ENCODE measurements around the gene ADAMTS12. TPM values are rescaled to one million over a fixed set of nuclear protein-coding genes. Genes with fewer than 3 reads are reported as not detected.
"Not testable (repeated sequence)": the region's sequence is repeated elsewhere in the genome, so short reads cannot be mapped to it uniquely, and the experiment has no call there.

The ADAMTS12 gene
- total RNA-seq, 1 donor from 2014 or later = 0.52 TPM

GRCh38 chr5:33524476-33524875 is 367.3 kb downstream of the ADAMTS12 start:
- no peak for ATAC-seq

- no peak for ATAC-seq
Measured at GRCh38 chr5:33523208-33523771, 368.5 kb downstream of the ADAMTS12 start.

- ATAC-seq = no peak
Measured at GRCh38 chr5:33516421-33516820, 375.4 kb downstream of the ADAMTS12 start.

- not testable (repeated sequence) for ATAC-seq
Measured at GRCh38 chr5:33515366-33515765, 376.4 kb downstream of the ADAMTS12 start.

GRCh38 chr5:33513462-33514185 is 378.2 kb downstream of the ADAMTS12 start:
- no peak for ATAC-seq

- no peak for ATAC-seq
Measured at GRCh38 chr5:33509036-33509435, 382.8 kb downstream of the ADAMTS12 start.

- no peak for ATAC-seq
Measured at GRCh38 chr5:33507426-33507825, 384.4 kb downstream of the ADAMTS12 start.

- no peak for ATAC-seq
Measured at GRCh38 chr5:33504570-33504969, 387.2 kb downstream of the ADAMTS12 start.

GRCh38 chr5:33501899-33502298 is 389.9 kb downstream of the ADAMTS12 start:
- no peak for ATAC-seq

- no peak for ATAC-seq
Measured at GRCh38 chr5:33501260-33501659, 390.5 kb downstream of the ADAMTS12 start.

- no peak for ATAC-seq
Measured at GRCh38 chr5:33494466-33494865, 397.3 kb downstream of the ADAMTS12 start.

- no peak for ATAC-seq
Measured at GRCh38 chr5:33491941-33492340, 399.8 kb downstream of the ADAMTS12 start.

GRCh38 chr5:33490071-33490665 is 401.6 kb downstream of the ADAMTS12 start:
- ATAC-seq = no peak

GRCh38 chr5:33489481-33490067 is 402.2 kb downstream of the ADAMTS12 start:
- no peak for ATAC-seq

- no peak for ATAC-seq
Measured at GRCh38 chr5:33488558-33489355, 403.0 kb downstream of the ADAMTS12 start.

GRCh38 chr5:33487236-33487635 is 404.6 kb downstream of the ADAMTS12 start:
- ATAC-seq = no peak

- ATAC-seq = no peak
Measured at GRCh38 chr5:33482335-33482734, 409.5 kb downstream of the ADAMTS12 start.

- ATAC-seq = no peak
Measured at GRCh38 chr5:33480876-33481275, 410.9 kb downstream of the ADAMTS12 start.

- no peak for ATAC-seq
Measured at GRCh38 chr5:33479311-33479710, 412.5 kb downstream of the ADAMTS12 start.

GRCh38 chr5:33477816-33478215 is 414.0 kb downstream of the ADAMTS12 start:
- ATAC-seq = no peak

GRCh38 chr5:33476992-33477391 is 414.8 kb downstream of the ADAMTS12 start:
- ATAC-seq = no peak

GRCh38 chr5:33475706-33476105 is 416.1 kb downstream of the ADAMTS12 start:
- no peak for ATAC-seq
